ENCODE data around the gene PLXNB1.

GRCh38 chr3:48399387-48400172 lies 30.3 kb downstream of the PLXNB1 start:
- TF ChIP-seq ZNF274 (IDR thresholded peaks at IDR 0.05; ENCODE audit: low read depth, low read length): no peak
- no peak for TF ChIP-seq YY1 (IDR thresholded peaks at IDR 0.05; ENCODE audit: insufficient read depth, insufficient read length)

Measured in NT2/D1 (cell line).